GM21381 (cell line): ENCODE data around the gene PPFIA1.
"Not testable (repeated sequence)": the region's sequence is repeated elsewhere in the genome, so short reads cannot be mapped to it uniquely, and the experiment has no call there.

ENCODE experiments used
- ATAC-seq: cut with Tn5 transposase; IDR thresholded peaks from one replicate; pipeline ENCODE4 v1.9.1; 2021; ENCODE audit warnings: mild to moderate bottlenecking, moderate library complexity; ENCODE audit not compliant: unreplicated experiment

Gene PPFIA1

DNA sequence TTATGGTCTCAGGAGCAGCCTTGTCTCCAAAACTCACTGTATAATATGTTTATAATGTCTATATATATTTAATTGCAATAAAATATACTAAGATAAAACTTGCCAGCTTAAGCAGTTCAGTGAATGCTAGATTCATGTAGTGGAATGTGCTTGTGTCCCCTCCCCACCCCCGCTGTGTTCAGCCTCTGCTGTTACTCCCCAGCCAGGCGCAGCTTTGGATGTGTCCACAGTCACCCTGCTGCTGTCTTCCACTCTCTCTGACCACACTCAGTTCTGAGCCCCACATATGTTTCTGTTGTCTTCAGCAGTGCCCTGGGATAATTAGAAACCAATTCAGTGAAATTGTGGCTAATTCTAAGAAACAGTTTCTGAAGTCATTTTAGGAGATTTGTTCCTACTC, 52.2 kb downstream of the PPFIA1 start:
- ATAC-seq, result no peak

DNA sequence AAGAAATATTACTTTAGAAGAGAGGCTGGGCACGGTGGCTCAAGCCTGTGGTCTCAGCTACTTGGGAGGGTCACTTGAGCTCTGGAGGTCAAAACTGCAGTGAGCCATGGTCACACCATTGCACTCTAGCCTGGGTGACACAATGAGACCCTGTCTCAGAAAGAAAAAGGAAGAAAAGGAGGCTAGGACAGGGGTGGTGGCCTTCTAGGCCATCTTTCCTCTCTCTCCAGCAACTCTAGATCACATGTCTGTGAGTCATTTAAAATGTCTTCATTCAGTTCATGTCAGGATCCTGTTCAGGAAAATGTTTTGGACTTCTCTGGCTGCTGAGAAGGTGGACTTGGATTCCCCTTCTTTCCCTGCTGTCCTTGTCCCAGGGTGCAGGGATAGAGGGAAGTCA, 53.3 kb downstream of the PPFIA1 start:
- ATAC-seq, result no peak

DNA sequence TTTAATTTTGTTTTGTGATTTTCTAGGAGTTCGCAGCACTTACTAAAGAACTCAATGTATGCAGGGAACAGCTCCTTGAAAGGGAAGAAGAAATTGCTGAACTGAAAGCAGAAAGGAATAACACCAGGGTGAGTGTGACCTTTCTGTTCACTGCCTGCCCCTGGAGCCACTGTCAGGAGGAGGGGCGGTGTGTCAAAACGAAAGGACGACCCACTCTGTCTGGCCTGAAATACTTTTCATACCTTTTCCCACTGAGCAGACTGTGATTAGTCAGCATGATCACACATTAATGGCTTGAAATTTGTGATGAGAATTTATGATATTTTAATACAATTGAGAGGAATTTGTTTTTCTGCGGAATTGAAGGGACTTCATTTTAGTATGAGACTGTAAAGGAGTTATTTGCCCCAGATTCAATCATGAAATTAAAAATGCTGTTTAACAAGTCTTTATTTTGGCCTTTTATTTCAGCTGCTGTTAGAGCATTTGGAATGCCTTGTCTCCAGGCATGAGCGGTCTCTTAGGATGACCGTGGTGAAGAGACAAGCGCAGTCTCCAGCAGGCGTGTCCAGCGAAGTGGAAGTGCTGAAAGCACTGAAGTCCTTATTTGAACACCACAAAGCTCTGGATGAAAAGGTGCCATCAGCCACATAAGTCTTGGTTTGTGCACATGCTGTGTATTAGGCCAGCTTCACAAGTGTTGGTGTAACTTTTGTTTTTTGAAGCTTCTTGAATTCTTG, 54.1 kb downstream of the PPFIA1 start:
- ATAC-seq, result peak; percentile 53

DNA sequence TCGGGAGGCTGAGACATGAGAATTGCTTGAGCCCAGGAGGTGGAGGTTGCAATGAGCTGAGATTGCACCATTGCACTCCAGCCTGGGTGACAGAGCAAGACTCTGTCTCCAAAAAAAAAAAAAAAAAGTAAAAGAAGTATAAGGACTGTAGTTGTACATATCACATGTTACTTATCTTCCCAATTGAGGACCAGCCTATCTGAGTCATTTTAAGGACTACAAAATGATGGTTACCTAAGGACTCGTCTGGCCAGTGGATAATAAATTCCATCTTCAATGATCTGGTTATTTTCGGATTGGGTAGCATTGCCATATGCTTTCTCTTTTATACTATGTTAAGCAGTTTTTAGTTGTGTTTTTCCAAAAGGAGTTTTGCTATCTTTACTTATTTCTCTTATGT, 55.3 kb downstream of the PPFIA1 start:
- ATAC-seq, result no peak

DNA sequence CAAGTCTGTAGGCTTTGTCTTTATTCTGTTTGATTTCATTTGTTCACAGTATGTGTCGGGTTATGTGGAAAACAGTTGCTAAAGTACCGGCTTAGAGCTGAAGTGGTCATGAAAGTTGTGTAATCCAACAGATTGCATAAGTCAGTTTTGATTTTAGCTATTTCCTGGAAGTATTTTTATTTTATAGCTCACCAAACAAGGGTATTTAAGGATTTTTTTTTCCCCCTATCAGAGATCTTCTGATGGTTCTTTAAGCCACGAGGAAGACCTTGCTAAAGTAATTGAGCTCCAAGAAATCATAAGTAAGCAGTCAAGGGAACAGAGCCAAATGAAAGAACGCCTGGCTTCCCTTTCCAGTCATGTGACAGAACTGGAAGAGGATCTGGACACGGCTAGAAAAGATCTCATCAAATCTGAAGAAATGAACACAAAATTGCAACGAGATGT, 55.9 kb downstream of the PPFIA1 start:
- ATAC-seq, result no peak

DNA sequence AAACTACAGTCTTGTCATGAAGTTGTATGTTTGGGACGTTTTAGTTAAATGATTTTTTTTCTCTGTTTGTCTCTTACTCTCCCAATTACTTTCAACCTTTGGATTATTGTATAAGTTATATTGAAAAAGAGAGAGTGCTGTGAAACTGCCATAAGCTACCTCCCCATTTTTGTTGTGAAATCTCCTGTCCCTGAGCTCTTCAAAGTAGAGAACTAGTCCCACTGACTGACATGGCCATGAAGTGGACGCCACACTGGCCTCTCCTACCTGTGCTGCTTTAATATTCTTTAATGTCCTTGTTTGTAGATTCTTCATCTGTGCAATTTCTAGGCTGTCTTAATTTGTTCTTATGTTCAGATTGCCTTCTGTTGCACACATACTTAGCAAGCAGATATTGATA, 56.3 kb downstream of the PPFIA1 start:
- ATAC-seq, result no peak

DNA sequence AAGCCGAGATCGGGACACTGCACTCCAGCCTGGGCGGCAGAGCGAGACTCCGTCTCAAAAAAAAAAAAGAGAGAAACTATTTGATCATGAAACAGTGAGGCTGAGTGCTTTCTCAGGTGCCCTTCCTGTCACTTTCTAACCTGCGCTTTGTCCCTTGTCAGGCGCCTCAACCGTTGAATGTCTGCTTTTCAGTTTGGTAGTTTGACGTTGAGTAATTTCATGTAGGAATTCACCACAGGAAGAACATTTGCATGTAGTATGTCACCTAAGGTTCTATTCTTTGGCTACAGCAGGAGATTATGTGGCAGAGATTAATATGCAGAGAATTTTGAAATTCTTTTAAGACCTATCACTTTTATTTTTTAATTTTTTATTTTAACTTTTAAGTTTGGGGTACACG, 57.2 kb downstream of the PPFIA1 start:
- ATAC-seq, result no peak

DNA sequence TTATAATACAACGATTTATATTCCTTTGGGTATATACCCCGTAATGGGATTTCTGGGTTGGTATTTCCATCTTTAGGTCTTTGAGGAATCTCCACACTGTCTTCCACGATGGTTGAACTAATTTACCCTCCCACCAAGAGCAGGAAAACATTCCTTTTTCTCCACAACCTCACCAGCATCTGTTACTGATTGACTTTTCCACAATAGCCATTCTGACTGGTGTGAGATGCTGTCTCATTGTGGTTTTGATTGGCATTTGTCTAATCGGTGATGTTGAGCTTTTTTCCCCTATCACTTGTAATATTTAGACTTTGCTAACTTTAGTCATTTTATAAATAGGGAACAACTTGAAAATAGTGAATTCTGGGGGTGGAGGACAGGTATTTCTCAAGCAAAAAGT, 58.1 kb downstream of the PPFIA1 start:
- no peak for ATAC-seq

DNA sequence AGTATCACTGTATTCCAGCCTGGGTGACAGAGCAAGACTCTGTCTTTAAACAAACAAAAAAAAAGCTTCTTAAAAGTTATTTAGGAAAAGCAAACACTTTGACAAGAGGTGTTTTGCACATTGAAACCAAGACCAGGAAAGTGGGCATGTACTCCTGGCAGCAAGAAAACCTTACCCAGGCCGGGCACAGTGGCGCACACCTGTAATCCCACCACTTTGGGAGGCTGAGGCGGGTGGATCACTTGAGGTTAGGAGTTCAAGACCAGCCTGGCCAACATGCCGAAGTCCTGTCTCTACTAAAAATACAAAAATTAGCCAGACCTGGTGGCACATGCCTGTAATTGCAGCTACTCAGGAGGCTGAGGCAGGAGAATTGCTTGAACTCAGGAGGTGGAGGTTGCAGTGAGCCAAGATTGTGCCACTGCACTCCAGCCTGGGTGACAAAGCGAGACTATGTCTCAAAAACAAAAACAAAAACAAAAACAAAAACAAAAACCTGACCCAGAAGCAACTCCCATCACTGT, 60.9 kb downstream of the PPFIA1 start:
- ATAC-seq, result not testable (repeated sequence)

DNA sequence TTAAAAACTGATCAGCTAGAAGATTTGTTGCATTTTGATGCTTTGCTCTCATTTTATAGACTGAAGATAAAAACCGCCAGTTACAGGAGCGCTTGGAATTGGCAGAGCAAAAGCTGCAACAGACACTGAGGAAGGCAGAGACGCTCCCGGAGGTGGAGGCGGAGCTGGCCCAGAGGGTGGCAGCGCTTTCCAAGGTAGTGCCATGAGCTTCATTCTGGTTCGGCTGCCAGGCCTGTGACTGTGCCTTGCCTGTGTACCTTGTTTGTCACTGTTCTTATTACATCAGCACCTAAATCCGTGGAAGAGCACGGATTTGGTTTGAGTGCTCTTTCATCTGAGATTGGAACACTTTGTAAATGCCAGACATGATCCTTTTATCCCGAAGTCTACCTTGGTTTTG, 61.4 kb downstream of the PPFIA1 start:
- ATAC-seq, result no peak

DNA sequence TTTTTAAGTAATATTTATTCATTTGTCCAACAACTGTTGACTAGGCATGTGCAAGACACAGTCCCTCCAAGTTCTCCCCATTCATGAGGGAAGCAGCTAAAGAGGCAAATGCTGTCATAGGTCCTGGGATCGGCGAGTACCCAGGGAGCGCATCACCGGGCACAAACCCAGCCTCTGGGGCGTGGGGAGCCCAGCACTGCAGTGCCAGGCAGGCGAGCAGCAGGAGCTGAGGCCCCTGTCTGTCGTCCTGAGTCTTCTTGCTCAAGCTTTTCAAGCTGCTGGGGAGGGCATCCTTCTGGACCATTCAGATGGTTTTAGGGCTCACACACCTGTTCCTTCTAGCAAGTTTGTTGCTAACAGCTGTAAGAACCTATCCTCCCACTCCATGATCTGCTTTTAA, 62.1 kb downstream of the PPFIA1 start:
- no peak for ATAC-seq

DNA sequence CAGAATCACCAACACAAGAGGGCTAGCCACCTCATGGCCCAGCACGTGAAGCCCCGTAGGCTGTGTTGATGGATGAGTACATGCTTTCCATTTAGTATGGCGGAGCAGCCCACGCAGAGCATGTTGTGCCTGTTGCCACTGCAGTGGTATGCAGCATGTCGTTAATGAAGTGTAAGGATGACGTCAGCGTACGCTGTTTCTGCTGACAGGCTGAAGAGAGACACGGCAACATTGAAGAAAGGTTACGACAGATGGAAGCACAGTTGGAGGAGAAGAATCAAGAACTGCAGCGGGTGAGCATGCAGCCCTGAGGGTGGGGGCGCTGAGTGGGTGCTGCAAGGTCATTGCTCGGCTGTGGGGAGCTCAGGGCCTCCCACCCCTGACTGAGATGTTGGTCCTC, 62.8 kb downstream of the PPFIA1 start:
- no peak for ATAC-seq

DNA sequence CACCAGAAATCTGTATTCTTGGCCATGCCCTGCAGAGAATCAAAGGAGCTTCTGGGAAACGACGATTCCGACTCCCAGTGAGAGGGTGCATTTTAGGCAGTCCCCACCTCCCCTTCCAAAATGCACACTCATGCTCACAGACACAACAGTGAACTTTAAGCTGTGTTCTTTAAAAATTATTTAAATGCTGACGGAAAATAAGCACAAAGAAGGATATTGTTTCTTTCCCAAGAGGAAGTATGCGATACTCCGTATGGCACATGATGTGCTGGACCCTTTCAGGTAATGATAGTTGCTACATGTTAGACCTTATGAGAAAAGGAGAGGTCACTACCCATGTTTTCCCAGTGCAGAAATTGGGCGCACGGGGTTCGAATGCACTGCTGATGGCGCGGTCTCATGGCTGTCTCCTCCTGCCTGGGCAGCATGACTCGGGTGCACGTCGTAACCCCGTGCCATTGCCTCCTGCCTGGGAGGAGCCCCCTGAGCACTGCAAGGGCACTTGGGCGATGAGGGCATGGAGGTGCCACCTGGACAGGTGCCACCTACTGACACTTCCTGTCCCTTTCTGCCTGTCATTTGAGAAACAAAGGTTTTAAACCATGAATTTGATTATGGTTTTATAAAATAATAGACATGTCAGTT, 64.0 kb downstream of the PPFIA1 start:
- ATAC-seq, result no peak

DNA sequence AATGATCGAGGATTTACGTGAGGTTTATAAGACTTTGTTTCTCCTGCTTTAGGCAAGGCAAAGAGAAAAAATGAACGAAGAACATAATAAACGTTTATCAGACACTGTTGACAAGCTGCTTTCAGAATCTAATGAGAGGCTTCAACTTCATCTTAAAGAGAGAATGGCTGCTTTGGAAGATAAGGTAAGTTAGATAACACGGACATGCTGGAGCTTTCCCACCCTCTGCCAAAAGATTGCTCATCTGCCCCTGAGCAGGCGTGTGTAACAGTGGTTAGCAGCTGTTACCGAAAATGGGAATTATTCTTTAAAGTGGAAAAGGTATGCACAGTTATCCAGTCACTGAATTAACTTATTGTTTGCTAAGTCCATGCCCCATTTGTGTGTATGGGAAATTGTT, 65.0 kb downstream of the PPFIA1 start:
- ATAC-seq, result no peak

DNA sequence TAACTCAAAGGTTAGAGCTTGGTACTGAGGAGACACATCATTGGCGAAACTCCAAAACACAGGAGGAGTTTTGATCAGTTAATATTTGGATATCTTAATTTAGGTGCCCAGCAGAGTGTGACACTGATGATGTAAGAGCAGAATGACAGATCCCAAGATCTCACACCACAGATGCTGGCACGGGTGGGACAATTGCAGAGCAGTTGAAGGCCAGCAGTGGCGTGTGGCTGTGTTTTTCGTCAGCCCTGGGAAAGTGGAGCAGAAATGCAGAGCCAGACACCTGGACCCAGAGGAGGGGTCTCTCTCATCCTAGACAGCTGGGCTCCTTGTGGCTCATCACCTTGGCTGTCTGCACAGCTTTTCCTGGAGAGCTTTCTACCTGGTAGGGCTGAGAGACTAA, 68.1 kb downstream of the PPFIA1 start:
- ATAC-seq, result no peak

DNA sequence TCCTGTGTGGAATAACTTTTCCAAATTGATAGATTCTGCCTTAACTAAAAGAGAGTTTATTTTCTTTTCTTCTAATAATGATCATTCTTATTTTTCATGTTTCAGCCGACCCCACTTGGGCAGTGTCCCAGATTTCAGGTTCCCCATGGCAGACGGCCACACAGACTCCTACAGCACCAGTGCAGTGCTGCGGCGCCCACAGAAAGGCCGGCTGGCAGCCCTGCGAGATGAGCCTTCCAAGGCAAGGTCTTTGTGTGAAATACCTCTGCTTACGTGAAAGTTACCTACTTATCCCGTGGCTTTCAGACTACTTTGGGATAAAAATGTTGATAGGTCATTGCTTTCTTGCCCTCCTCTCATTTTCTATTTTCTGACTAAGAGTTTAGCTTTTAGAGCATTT, 68.6 kb downstream of the PPFIA1 start:
- no peak for ATAC-seq

DNA sequence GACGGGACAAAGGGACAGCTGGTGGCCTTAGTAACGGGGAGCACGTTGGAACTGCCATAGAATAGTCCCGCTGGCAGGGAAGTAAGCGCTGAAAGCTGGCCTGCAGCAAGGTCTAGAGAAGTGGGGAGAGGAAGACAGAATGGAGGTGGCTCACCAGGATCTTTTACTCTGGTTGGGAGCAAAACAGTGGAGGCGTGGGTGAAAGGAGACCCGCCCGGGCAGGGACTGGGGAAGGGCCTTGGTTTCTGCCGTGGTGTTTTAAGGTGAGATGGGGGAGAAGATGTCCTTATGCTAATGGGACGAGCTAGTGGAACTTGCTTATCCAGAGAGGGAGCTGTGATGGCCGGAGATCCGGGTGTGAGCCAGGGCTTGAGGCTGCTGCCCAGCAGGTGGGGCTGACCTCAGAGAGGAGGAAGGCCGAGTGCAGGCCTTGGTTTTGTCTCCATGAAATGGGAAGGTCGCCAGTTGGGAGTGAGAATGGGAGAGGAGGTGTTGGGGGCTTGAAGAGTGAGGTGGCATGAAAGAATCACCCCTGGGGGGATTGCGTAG, 71.5 kb downstream of the PPFIA1 start:
- no peak for ATAC-seq

DNA sequence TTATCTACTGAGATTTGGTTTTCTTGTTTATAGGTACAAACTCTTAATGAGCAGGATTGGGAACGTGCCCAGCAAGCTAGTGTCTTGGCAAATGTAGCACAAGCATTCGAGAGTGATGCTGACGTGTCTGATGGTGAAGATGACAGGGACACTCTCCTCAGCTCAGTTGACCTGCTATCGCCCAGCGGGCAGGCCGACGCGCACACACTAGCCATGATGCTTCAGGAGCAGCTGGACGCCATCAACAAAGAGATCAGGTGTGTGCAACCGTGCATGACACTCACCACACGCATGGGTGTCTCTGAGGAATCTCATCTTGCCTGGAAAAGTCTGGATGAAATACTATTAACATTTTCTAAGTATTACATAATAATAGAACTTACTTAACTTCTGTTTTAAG, 73.1 kb downstream of the PPFIA1 start:
- ATAC-seq, result no peak

DNA sequence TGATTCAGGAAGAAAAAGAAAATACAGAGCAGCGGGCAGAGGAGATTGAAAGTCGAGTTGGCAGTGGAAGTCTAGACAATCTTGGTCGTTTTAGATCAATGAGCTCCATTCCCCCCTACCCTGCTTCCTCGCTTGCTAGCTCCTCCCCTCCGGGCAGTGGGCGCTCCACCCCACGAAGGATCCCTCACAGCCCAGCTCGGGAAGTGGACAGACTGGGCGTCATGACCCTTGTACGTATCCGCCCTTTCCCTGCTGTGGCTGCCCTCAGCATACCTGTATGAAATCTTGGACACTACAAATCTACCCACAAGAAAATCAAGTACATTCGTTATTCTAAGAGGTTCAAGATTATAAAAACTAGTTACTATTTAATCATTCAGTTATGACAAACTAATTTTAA, 77.7 kb downstream of the PPFIA1 start:
- no peak for ATAC-seq

DNA sequence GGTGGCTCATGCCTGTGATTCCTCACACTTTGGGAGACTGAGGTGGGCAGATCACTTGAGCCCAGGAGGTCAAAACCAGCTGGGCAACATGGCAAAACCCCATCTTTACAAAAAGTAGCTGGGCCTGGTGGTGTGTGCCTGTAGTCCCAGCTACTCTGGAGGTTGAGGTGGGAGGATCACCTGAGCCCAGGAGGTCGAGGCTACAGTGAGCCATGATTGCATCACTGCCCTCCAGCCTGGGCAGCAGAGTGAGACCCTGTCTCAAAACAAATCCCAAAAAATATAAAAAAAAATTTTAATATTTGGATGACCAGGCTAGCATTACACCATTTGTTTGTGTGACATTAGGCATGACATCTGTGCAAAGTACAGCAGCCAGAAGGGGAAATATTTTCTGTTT, 78.1 kb downstream of the PPFIA1 start:
- ATAC-seq, result no peak

DNA sequence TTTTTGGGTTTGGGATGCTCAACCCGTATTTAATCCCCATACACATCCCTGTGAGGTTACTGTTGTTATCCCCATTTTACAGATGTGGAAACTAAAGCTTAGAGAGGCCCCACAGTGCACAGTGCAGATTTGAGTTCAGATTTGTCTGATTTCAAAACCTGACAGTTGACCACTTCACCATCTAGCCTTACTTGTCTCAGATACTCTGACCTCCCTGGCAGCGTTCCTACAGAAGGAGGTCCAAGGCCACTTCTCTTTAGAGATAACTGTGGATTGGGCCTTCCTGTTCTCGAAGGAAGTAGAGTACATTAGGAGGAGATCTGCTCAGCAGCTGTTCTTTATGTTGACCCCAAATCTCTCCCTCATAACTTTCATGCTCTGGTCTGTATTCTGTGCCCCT, 81.2 kb downstream of the PPFIA1 start:
- ATAC-seq, result no peak

DNA sequence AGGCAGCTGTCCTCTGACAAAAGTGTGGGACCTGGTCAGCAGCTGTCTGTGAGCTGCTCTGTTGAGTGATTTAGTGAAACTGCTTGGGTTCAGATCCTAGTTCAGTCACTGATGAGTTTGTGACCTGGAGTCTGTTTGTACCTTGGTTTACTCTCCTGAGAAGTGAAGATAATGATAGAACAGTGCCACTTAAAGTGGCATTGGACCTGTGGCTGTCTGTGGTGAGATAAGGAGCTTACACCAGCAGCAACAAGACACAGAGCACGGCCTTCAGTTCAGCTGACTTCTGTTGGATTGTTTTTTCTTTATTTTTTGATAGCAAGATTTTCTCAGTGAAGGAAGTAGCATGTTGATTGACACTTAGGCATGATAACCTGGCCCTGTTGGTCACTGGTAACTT, 81.6 kb downstream of the PPFIA1 start:
- ATAC-seq, result no peak
